Skeletal muscle tissue (tissue), 4 donors: ENCODE measurements around the gene PDS5A. TPM values are rescaled to one million over a fixed set of nuclear protein-coding genes. Genes with fewer than 3 reads are reported as not detected.
"Not testable (repeated sequence)": the region's sequence is repeated elsewhere in the genome, so short reads cannot be mapped to it uniquely, and the experiment has no call there.

Experiments used
- H3K27ac ChIP-seq: one replicate; pipeline ENCODE4 v1.7.0; 2013; ENCODE audit warnings: mild to moderate bottlenecking, low read depth, low read length, inconsistent platforms
- H3K27me3 ChIP-seq, 3 donors: one replicate each; pipeline ENCODE4 v1.7.0; 2013; ENCODE audit warnings: low read length in 3 of 3; ENCODE audit not compliant: control insufficient read depth in 3 of 3, insufficient read depth in 3 of 3
- H3K36me3 ChIP-seq, 3 donors: one replicate each; pipeline ENCODE4 v1.7.0; 2013; ENCODE audit warnings: low read length in 3 of 3; ENCODE audit not compliant: control insufficient read depth in 3 of 3, insufficient read depth in 3 of 3
- H3K4me1 ChIP-seq, 3 donors: one replicate each; pipeline ENCODE4 v1.7.0; 2013; ENCODE audit warnings: low read length in 3 of 3, mild to moderate bottlenecking in 3 of 3; ENCODE audit not compliant: control insufficient read depth in 3 of 3, insufficient read depth in 3 of 3
- H3K4me3 ChIP-seq, 3 donors: one replicate each; pipeline ENCODE4 v1.7.0; 2013; ENCODE audit warnings: low read length in 3 of 3
- H3K9ac ChIP-seq, 3 donors: one replicate each; pipeline ENCODE4 v1.7.0; 2013; ENCODE audit warnings: low read length in 3 of 3, mild to moderate bottlenecking in 3 of 3, moderate library complexity in 2 of 3, low read depth in 1 of 3
- H3K9me3 ChIP-seq, 3 donors: one replicate each; pipeline ENCODE4 v1.7.0; 2013; ENCODE audit warnings: low read length in 3 of 3; ENCODE audit not compliant: control insufficient read depth in 3 of 3
- total RNA-seq: library from RNA; depleted of rRNA; stranded (reverse); fragments of >200 nt; gene quantifications from one replicate; pipeline ENCODE4 v1.2.3, GENCODE V29; 2014
- donor health status: Osteomylitis.

The PDS5A gene
- total RNA-seq, 1 donor from 2014 or later: 56.4 TPM

DNA sequence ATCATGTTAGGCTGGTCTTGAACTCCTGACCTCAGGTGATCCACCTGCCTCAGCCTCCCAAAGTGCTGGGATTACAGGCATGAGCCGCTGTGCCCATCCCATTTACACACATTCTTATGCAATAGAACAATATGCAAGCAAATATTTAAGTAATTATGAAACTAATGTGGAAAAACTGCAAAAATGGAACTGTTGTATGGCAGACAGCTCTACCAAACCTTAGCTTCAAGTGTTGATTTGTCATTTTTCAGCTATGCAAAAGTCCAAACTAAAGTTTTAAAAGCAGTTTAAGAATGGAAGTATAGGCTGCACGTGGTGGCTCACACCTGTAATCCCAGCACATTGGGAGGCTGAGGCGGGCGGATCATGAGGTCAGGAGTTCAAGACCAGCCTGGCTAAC is 11.7 kb upstream of the PDS5A start:
- not testable (repeated sequence) for H3K4me3 ChIP-seq, H3K9me3 ChIP-seq, H3K9ac ChIP-seq, H3K36me3 ChIP-seq, H3K4me1 ChIP-seq, H3K27ac ChIP-seq, H3K27me3 ChIP-seq

DNA sequence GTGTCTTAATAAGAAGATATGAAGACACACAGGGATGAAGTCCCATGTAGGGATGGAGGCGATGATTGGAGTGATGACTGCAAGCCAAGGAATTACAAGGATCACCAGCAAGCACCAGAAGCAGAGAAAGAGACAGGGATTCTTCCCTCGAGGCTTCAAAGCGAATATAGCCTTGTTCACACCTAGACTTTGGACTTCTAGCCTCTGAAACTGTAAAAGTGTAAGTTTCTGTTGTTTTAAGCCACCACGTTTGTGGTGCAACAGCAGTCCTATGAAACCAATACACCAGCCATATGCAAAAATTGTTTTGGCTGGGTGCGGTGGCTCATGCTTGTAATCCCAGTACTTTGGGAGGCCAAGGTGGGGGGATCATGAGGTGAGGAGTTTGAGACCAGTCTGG is 9.8 kb upstream of the PDS5A start:
- H3K27ac ChIP-seq: no peak overlapping the region
- H3K4me3 ChIP-seq: no peak overlapping the region
- H3K9me3 ChIP-seq: no peaks in the 10 kb centered on the region
- H3K27me3 ChIP-seq: no peaks in the 10 kb centered on the region
- no peaks in the 10 kb centered on the region for H3K4me1 ChIP-seq
- no peak overlapping the region for H3K9ac ChIP-seq
- H3K36me3 ChIP-seq: no peaks in the 10 kb centered on the region

DNA sequence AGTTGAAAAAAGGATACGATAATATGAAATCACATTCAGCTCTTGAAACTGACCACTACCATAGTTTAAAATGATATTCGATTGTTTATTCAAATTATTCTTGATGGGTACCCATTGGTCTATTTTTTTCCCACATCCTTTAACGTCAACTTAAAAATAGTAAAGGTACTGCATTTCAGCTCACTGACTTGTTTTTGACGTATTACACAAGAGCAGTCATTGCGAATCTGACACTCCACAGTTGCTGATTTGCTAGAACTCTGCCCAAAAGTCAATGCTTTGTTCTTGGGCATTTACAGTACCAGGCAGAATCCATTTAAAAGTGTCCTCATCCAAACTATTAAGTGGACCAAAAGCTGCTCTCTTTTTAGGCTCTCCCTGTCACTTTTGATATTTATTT is 1.2 kb upstream of the PDS5A start:
- Histone ChIP-seq H3K27ac (no peak overlapping the region), H3K36me3 (peaks cover 0 to 5% (median 0%) of the 10 kb centered on the region in 3 donors), H3K27me3 (no peaks in the 10 kb centered on the region), H3K4me1 (peaks cover 3 to 11% (median 8%) of the 10 kb centered on the region in 3 donors), H3K9ac (no peak overlapping the region), H3K4me3 (no peak overlapping the region), H3K9me3 (no peaks in the 10 kb centered on the region)

DNA sequence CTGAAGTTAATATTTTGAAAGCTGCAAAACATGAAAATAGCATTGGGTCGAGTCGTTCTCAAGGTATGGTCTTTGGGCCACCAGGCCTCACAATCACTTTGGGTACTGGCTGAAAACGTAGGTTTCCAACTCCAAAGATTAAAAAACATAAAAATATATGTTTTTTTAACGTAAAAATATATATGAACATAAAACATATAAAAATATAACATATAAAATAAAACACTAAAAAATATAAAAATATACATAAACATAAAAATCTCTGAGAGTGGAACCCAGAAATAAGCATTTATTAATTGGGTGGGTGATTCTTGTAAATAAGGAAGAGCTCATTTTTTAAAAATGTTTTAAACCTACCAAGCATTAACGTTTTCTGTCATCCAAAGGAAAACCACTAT is 666 bp upstream of the PDS5A start:
- H3K27ac ChIP-seq: peak overlapping the region; percentile 67

DNA sequence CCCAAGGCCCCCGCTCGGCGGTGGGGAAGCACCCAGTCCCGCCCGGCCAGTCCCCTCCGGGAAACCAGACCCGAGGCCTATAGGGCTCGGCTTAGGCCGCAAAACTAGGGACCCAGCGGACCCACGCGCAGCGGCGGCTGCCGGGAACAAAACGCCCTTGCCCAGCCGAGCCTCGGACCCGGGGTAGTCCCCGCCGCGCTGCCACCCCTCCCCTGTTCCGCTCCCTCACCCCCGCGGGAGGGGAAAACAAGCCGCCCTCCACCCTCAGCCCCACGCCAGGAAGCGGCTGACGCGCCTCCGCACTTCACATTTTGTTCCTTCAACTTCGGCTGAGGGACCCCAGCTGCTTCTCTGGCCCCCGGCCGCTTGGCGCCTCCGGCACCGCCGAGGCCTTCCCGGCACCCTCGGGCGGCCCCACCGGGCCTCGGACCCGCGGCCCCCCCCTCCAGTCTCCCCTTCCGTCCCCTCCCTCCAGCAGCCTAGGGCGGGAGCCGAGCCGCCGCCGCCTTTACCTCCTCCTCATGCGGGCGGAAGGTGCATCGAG is 694 bp downstream of the PDS5A start:
- H3K36me3 ChIP-seq: peaks cover 5 to 6% (median 5%) of the 10 kb centered on the region in 3 donors
- H3K4me1 ChIP-seq: peaks cover 3 to 11% (median 8%) of the 10 kb centered on the region in 3 donors
- peak overlapping the region; percentile 61 to 85 (median 83) for H3K4me3 ChIP-seq
- no peaks in the 10 kb centered on the region for H3K27me3 ChIP-seq
- no peaks in the 10 kb centered on the region for H3K9me3 ChIP-seq
- peak overlapping the region; percentile 81 to 94 (median 90) for H3K9ac ChIP-seq
- peak overlapping the region; percentile 89 for H3K27ac ChIP-seq

More for the DNA sequence above, 666 bp upstream of the PDS5A start:
- peak overlapping the region; percentile 73 to 90 (median 85) for H3K9ac ChIP-seq
- no peaks in the 10 kb centered on the region for H3K9me3 ChIP-seq
- peak overlapping the region; percentile 83 to 85 (median 85) for H3K4me3 ChIP-seq
- peaks cover 2 to 5% (median 3%) of the 10 kb centered on the region in 3 donors for H3K36me3 ChIP-seq
- H3K27me3 ChIP-seq: no peaks in the 10 kb centered on the region
- peaks cover 3 to 11% (median 8%) of the 10 kb centered on the region in 3 donors for H3K4me1 ChIP-seq

DNA sequence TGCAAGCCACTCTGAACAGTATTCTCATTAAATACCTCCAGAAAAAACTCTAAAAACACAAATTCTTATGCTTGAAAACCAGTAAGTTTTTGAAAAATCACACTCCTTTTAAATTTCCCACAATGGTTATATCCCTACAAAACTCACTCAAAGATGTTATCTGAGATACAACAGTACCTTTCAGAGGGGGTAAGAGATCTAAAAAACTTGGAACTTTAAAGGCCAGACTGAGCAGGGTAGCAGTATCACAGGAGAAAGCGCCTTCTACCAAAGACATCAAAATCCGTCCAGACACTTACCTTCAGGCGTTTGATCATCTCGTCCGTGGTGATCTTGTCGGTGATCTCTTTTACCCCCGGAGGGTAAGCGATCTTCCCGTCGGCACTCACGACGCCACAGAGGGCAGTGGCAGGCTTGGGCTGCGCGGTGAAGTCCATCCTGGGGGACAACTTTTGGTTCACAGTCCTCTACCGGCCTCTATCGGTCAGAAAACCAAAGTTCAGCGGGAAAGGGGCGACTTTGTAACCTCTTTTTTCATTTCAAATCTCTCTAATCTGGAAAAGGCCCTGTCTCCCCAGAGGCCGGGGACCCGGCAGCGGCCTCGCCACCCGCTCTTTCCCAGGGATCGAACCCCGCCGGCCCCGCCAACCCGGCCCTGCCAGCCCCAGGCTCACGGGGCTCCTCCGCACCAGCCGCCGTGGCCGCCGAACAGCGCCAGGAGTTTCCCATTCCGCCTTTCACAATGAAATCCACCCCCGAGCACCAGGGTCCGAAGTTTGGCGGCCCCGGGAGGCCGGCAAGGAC is 1.4 kb downstream of the PDS5A start:
- Histone ChIP-seq H3K36me3 (peaks cover 5 to 6% (median 5%) of the 10 kb centered on the region in 3 donors), H3K27me3 (no peaks in the 10 kb centered on the region), H3K9ac (peak overlapping the region; percentile 81 to 94 (median 90)), H3K9me3 (no peaks in the 10 kb centered on the region), H3K27ac (peak overlapping the region; percentile 89), H3K4me1 (peaks cover 3 to 11% (median 8%) of the 10 kb centered on the region in 3 donors), H3K4me3 (peak overlapping the region; percentile 61 to 85 (median 83))

DNA sequence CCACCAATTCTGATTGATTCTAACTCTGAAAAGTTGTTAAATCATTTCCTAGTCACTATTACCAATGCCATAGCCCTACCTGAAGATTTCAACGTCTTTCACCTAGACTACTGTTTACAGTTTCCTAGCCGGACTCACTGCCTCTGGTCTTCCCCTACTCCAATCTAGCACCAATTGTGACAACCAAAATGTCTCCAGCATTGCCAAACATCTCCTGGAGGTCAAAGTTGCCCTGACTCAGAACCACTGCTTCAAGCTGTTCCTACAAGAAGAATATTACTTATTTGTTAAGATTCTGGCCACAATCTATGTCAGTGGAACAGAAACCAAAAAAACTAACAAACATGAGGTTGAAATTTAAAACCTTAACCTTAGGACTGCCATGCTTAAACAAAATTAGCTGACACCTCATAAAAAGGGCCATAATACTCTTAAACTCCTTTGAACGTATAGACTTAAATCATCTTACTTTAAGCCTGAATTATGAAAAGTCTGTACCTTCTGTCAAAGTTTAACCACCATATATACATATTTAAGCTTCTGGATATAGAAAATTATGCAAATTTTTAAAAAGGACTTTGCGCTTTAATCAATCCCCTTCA is 2.1 kb downstream of the PDS5A start:
- peak overlapping the region in 2 of 3 donors; percentile 35 to 81 for H3K9ac ChIP-seq
- no peak overlapping the region for H3K4me3 ChIP-seq
- H3K36me3 ChIP-seq: peaks cover 5 to 6% (median 5%) of the 10 kb centered on the region in 3 donors
- no peaks in the 10 kb centered on the region for H3K27me3 ChIP-seq
- peaks cover 7 to 11% (median 8%) of the 10 kb centered on the region in 3 donors for H3K4me1 ChIP-seq
- no peaks in the 10 kb centered on the region for H3K9me3 ChIP-seq
- no peak overlapping the region for H3K27ac ChIP-seq

DNA sequence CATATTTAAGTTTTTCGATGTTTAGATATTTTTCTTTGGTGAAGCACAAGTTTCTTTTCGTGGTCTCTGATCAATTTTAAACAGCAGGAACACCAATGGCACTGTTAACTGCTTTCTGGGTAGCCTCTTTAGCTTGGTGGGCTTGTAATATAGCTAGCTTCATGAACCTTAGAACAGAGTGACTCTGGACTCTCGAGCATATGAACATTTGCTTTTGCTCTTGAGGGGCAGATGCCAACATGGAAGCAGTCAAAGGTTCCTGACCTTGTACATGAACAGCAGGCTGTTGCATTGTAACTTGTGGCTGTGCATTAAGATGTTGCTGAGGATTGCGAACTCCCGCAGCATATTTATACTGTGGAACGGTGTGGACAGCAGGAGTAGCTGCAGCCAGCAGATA is 4.7 kb downstream of the PDS5A start:
- H3K4me1 ChIP-seq, H3K9me3 ChIP-seq, H3K4me3 ChIP-seq, H3K27ac ChIP-seq, H3K36me3 ChIP-seq, H3K27me3 ChIP-seq, H3K9ac ChIP-seq: not testable (repeated sequence)

DNA sequence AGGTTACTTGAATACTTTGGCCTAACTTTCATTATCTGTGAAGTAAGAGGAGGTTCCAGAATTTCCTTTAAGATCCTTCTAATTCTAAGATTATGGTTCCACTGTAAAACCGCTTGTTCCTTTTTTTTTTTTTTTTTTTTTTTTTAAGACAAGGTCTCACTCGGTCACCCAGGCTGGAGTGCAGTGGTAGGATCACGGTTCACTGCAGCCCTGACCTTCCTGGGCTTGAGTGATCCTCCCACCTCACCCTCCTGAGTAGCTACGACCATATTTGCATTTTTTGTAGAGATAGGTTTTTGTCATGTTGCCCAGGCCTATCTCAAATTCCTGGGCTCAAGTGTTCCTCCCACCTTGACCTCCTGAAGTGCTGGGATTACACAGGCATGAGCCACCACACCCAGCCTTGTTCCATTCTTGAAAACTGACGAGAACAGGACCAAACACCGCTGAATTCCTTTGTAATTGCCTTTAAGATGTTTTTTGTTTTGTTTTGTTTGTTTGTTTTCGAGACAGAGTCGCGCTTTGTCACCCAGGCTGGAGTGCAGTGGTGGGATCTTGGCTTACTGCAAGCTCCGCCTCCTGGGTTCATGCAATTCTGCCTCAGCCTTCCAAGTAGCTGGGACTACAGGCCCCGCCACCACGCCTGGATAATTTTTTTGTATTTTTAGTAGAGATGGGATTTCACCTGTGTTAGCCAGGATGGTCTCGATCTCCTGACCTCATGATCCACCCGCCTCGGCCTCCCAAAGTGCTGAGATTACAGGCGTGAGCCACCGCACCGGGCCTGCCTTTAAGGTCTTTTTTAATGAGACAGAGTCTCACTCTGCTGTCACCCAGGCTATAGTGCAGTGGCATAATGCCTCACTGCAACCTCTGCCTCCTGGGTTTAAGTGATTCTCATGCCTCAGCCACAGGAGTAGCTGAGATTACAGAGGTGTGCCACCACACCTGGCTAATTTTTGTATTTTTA is 6.8 kb downstream of the PDS5A start:
- Histone ChIP-seq H3K9me3 (no peaks in the 10 kb centered on the region), H3K4me3 (no peak overlapping the region), H3K27me3 (no peaks in the 10 kb centered on the region), H3K4me1 (peaks cover 3 to 5% (median 5%) of the 10 kb centered on the region in 3 donors), H3K36me3 (peaks cover 5 to 6% (median 5%) of the 10 kb centered on the region in 3 donors), H3K9ac (no peak overlapping the region), H3K27ac (no peak overlapping the region)
